ENCODE measurements around the gene AMPD3. TPM values are rescaled to one million over a fixed set of nuclear protein-coding genes. Genes with fewer than 3 reads are reported as not detected.
"Not testable (repeated sequence)": the region's sequence is repeated elsewhere in the genome, so short reads cannot be mapped to it uniquely, and the experiment has no call there.

The AMPD3 gene
- polyA plus RNA-seq (ENCODE audit: insufficient read length), result 5.0 TPM

DNA sequence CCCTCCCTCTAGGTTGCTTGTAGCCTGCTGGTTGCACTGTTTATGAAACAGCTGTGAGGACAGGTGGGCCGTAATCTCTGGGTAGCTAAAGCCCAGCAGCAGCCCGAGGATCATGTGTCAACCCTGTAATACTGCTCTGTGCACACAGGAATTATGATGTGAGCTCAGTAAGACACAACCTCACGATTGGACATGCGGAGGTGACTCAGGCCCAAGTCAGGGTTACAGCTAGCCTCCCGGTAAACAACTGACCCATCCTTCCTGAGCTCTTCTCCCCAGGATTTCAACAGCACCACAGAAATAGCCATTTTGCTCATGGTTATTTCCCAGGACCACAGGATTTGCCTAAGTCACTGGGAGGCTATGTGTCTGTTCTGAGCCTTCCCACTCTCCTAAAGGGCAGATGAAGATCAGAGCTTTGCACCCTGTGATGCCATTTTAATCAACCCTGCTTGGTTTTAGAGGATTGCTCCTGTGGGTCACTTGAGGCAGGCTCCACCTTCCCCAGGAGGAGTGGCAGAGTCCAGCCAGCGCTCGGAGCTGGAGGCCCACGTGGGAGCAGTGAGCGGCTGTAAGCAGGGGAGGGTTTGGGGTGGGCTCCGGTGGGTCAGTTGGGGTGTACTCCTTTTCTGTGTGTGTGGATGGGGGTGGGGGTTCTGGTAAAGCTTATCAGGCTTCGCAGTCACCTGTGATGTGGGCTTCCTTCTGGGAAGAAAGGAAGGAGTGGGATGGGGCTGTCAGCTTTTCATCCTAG, at the start of gene AMPD3:
AMPD3 (plus strand) TSS at position 387 of the 754 bp plus-strand sequence. CDS start 6,256 bp downstream, outside the sequence.
- no peak for DNase-seq

DNA sequence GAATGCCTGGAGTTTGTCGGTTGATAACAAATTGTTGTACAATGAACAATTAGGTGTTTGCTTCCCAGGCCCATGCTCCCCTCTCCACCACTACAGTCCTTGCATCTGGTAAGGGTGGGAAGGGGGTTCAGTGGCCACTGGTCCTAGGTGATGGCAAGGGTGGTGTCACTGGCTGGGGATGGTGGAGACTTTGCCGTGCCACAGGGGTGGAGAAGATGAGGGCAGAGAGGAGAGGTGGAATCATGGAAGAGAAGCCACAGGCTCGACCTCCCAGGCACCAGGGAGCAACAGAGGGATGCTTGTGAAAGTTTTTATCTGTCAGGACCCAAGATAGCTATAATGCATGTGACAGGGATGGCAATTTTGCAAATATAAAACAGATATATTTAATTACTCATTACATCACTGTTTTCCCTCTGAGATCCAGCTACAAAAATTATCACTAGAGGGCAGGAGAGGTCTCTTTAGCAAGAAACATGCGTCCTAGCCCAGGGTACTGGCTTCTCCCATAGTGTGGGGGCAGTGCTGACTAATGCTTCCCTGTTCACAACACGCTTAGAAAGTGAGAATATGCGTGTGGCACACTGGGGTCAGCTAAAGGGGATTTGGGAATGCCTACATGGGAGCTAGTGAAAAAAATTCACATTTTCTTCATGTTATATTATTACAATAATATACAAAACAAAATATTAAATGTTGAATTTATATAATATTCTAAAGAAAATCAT, 49.0 kb upstream of the AMPD3 start:
- DNase-seq, result peak; percentile 74

DNA sequence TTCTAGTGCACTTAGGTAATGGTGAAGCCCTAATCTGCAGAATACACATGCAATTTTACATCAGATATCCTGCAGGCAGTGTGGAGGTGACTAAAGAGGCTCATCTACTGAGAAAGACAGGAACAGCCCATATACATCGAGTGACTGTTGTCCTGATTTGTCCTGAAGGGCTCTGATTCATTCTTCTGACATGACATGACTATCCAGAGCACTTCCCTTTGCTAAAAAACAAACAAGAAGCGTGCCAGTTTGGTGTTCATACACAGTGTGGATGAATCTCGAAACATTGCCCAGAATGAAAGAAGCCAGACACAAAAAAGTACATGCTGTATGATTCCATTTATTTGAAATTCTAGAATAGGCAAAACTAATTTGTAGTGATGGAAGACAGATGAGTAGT, 48.0 kb upstream of the AMPD3 start:
- DNase-seq, result no peak

- DNase-seq, result no peak
Observed at GRCh38 chr11:10407749-10408685, 47.0 kb upstream of the AMPD3 start.

- DNase-seq, result no peak
Observed at GRCh38 chr11:10409207-10409661, 45.8 kb upstream of the AMPD3 start.

DNA sequence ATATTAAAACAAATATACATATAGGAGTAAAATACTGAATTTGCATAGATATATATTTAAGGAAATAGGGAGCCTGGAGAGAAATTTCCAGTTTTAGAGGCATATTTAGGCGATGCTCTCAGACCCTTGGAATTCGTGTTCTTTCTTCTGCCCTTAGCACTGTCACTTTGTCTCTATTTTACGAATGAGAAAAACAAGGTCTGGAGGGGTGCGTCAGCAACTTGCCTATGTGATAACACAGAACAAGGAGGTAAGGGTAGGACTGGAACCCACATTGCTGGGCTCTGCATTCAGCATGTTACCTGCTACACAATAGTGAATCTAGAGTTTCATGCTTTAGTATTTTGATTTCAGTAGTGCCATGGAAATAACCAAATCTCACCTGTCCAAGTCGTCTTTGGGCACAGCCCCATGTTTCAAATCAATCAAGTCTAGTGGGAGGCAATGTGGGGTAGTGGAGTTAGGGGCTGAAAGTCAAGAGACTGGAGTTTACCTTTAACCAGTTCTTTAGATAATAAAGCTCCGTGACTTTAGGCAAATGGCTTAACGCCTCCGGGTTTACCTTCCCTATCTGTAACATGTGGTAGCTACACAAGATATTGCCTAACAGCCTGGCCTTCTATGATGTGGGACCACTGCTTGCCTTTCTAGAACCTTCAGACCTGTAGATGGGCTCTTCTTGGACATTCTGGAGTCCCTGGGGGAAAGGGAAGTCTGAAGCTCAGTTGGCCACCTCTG, 44.8 kb upstream of the AMPD3 start:
- no peak for DNase-seq

- DNase-seq, result no peak
Observed at GRCh38 chr11:10410844-10411200, 44.2 kb upstream of the AMPD3 start.

DNA sequence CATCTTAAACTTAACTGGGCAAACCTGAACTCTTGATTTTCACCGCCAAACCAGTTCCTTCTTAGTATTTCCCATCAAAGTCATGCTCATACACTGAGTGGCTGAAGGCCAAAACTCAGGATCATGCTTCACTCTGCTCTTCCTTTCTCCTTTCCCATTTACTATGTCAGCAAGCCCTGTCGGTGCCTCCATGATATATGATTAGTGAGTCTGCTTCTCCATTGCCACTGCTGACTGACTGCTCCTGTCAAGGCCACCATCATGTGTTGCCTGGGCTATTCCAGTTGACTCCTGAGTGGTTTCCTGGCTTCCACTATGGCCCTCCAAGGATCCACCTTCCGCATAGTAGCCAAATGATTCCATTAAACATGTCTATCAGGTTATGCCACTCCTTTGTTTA, 42.8 kb upstream of the AMPD3 start:
- no peak for DNase-seq

- DNase-seq, result no peak
Observed at GRCh38 chr11:10413268-10413667, 41.8 kb upstream of the AMPD3 start.

- no peak for DNase-seq
Observed at GRCh38 chr11:10414181-10414580, 40.9 kb upstream of the AMPD3 start.

GRCh38 chr11:10414659-10415058, 40.4 kb upstream of the AMPD3 start:
- DNase-seq, result peak; percentile 70

DNA sequence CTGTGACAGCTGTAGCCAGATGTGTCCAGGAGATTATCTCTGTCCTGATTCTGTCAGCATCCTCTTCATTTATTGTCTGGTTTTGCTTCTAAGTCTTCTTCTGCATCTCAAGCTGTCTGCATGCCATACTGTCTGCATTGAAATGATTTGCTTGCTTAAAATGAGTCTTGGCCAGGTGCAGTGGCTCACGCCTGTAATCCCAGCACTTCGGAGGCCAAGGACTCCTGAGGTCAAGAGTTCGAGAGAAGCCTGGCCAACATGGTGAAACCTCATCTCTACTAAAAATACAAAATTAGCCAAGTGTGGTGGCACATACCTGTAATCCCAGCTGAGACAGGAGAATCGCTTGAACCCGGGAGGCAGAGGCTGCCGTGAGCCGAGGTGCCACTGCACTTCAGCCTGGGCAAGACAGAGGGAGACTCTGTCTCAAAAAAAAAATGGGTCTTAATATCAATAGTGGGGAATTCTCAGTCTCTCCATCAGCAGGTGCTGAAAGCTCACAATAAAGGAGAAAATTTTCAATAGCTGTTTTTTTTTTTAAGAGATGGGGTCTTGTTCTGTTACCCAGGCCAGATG, 39.2 kb upstream of the AMPD3 start:
- DNase-seq, result no peak

- DNase-seq, result no peak
Observed at GRCh38 chr11:10418259-10418949, 36.7 kb upstream of the AMPD3 start.

DNA sequence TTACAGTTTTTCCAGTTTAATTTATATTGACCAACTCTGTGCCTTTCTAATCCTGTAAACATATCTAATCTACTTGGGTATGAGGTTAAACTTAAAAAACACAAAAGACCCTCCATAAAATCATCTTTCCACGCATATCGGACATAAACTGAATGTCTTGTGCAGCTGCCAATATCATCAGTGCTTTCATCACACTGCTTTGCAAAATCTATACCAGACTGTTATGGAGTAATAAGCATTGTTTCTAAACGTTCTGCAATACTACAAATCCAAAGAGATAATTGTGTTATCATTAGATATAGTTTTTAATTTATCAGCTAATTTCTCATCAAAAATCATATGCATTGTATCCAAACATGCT, 36.1 kb upstream of the AMPD3 start:
- no peak for DNase-seq

GRCh38 chr11:10426475-10426874, 28.6 kb upstream of the AMPD3 start:
- no peak for DNase-seq

GRCh38 chr11:10428453-10428852, 26.6 kb upstream of the AMPD3 start:
- DNase-seq, result no peak

GRCh38 chr11:10429526-10429925, 25.5 kb upstream of the AMPD3 start:
- no peak for DNase-seq

GRCh38 chr11:10432493-10432892, 22.6 kb upstream of the AMPD3 start:
- no peak for DNase-seq

DNA sequence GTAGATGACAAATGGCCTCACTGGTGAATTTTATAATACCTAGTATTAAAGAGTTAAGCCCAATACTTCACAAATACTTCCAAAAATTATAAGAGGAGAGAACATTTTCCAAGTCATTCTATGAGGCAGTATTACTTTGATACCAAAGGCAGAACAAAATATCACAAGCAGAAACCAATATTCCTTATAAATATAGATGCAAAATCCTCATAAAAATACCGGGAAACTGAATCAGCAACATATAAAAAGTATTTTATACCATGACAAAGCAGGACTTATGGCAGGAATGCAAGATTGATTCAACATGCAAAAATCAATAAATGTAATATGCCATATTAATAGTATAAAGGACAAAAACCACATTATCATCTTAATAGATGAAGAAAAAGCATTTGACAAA, 22.1 kb upstream of the AMPD3 start:
- DNase-seq, result no peak

GRCh38 chr11:10436224-10436623, 18.8 kb upstream of the AMPD3 start:
- DNase-seq, result no peak

- not testable (repeated sequence) for DNase-seq
Observed at GRCh38 chr11:10436683-10437082, 18.4 kb upstream of the AMPD3 start.

Measured in hindlimb muscle (tissue), 1 donor.